ENCODE measurements around the gene KRTAP9-4.
"Not testable (repeated sequence)": the region's sequence is repeated elsewhere in the genome, so short reads cannot be mapped to it uniquely, and the experiment has no call there.

Gene KRTAP9-4

GRCh38 chr17:41258406-41258805 lies 8.9 kb downstream of the KRTAP9-4 start:
- TF ChIP-seq CTCF (conservative IDR thresholded peaks at IDR 0.05), result no peak
- H3K27ac ChIP-seq, result no peak overlapping the region

GRCh38 chr17:41263212-41263611 lies 13.7 kb downstream of the KRTAP9-4 start:
- no peak overlapping the region for H3K27ac ChIP-seq
- TF ChIP-seq CTCF (conservative IDR thresholded peaks at IDR 0.05), result no peak

- no peak overlapping the region for H3K27ac ChIP-seq
- no peak for TF ChIP-seq CTCF (conservative IDR thresholded peaks at IDR 0.05)
These were observed 15.1 kb downstream of the KRTAP9-4 start for GRCh38 chr17:41264599-41264998.

GRCh38 chr17:41265078-41265477 lies 15.6 kb downstream of the KRTAP9-4 start, which contains the start of gene KRTAP9-6:
TSS of gene KRTAP9-6 (plus strand) at chr17:41265378. CDS start at chr17:41265378, 0 bp downstream.
- no peak for TF ChIP-seq CTCF (conservative IDR thresholded peaks at IDR 0.05)
- no peak within 1 kb of the TSS for H3K27ac ChIP-seq

- no peak for TF ChIP-seq CTCF (conservative IDR thresholded peaks at IDR 0.05)
- H3K27ac ChIP-seq, result no peak overlapping the region
These were observed 18.2 kb downstream of the KRTAP9-4 start for GRCh38 chr17:41267711-41268110.

- H3K27ac ChIP-seq, result not testable (repeated sequence)
These were observed 21.8 kb downstream of the KRTAP9-4 start for GRCh38 chr17:41271323-41271722.

- H3K27ac ChIP-seq, result no peak overlapping the region
- TF ChIP-seq CTCF (conservative IDR thresholded peaks at IDR 0.05), result no peak
These were observed 22.4 kb downstream of the KRTAP9-4 start for GRCh38 chr17:41271858-41272257.

- not testable (repeated sequence) for H3K27ac ChIP-seq
These were observed 26.2 kb downstream of the KRTAP9-4 start, which contains the start of gene KRTAP9-7 for GRCh38 chr17:41275648-41276190. TSS of gene KRTAP9-7 (plus strand) at chr17:41275698. CDS start at chr17:41275698, 0 bp downstream.

Data from VCaP (cell line).